Measurements from ENCODE around the gene BRPF1. TPM values are rescaled to one million over a fixed set of nuclear protein-coding genes. Genes with fewer than 3 reads are reported as not detected.
A peak's percentile ranks its signal among the peaks of the same experiment; 100 is the strongest.

BRPF1 gene
- total and polyA plus RNA-seq, 2 experiments from 2014 or later = 8.0 to 24.7 TPM

- no peaks in the 10 kb centered on the region for H3K36me3 ChIP-seq (ENCODE audit: insufficient read depth)
- no peaks in the 10 kb centered on the region for H3F3A ChIP-seq (replicated peaks; ENCODE audit: low read depth)
- H3K79me2 ChIP-seq (replicated peaks; ENCODE audit: insufficient read depth) = no peaks in the 10 kb centered on the region
- no peak overlapping the region for H3K4me3 ChIP-seq
- H3K9me2 ChIP-seq (ENCODE audit: insufficient read depth) = no peaks in the 10 kb centered on the region
- no peak for TF ChIP-seq EZH2phosphoT487 (IDR thresholded peaks at IDR 0.05; ENCODE audit: unreplicated experiment)
- peak; percentile 23 to 46; a peak in 3 of 4 replicates for TF ChIP-seq CTCF (conservative IDR thresholded peaks at IDR 0.05; ENCODE audit: low read depth in 2 of 2)
- H3K27ac ChIP-seq (ENCODE audit: low read depth) = no peak overlapping the region
- no peaks in the 10 kb centered on the region for H3K27me3 ChIP-seq (ENCODE audit: insufficient read depth)
- Mint-ChIP-seq H3K36me3 (ENCODE audit: low read depth) (no peaks in the 10 kb centered on the region), H3K4me1 (peaks cover 5% of the 10 kb centered on the region; the same call in 2 of the 3 replicates), H3K9me3 (no peaks in the 10 kb centered on the region), H3K27me3 (ENCODE audit: insufficient read depth, low read depth, poor library complexity) (peaks cover 3% of the 10 kb centered on the region), H3K27ac (no peak overlapping the region), H3K4me3 (no peak overlapping the region)
- ATAC-seq (peak; percentile 41), DNase-seq (ENCODE audit: low spot score) (peak; percentile 32)
- no peak overlapping the region for H3K4me2 ChIP-seq
- H2AFZ ChIP-seq = no peak overlapping the region
- H4K20me1 ChIP-seq (replicated peaks; ENCODE audit: insufficient read depth) = no peaks in the 10 kb centered on the region
- no peaks in the 10 kb centered on the region for H3K4me1 ChIP-seq (ENCODE audit: insufficient read depth)
Measured at GRCh38 chr3:9715764-9716437, 15.6 kb upstream of the BRPF1 start.

DNA sequence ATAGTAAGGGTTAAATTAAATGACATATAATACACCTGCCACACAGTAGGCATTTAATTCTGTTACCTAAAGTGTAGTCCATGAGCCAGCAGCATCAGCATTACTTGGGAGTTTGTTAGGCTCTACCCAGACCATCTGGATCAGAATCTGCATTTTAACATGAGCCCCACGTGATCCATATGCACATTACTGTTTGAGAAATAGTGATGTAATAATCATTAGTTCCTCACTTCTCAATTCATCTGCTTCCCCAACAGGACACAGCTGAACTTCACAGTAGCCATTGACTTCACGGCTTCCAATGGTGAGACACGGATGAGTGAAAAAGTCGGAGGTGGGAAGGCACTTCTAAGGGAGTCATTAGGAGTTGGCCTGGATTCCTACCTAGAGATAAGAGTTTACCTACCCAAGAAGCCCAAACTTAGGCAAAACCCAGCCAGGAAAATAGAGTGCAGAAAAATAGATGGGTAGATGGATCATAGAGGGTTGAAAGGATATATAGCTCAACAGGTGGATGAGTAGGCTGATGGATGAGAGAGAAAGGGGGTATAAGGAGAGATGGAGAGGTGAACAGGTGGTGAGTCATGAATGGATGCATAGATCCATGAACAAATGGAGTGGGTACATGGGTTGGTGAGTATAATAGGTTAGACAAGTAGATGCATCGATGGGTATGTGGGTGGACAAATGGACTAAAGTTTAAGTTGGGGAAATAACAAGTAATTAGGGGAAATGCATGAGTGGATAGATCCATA, 14.6 kb upstream of the BRPF1 start:
- Histone ChIP-seq H3K27ac (ENCODE audit: low read depth) (no peak overlapping the region), H2AFZ (no peak overlapping the region), H3K4me2 (no peak overlapping the region), H3K27me3 (ENCODE audit: insufficient read depth) (no peaks in the 10 kb centered on the region), H3K36me3 (ENCODE audit: insufficient read depth) (no peaks in the 10 kb centered on the region), H3K79me2 (replicated peaks; ENCODE audit: insufficient read depth) (no peaks in the 10 kb centered on the region), H4K20me1 (replicated peaks; ENCODE audit: insufficient read depth) (no peaks in the 10 kb centered on the region), H3K4me3 (no peak overlapping the region), H3K9me2 (ENCODE audit: insufficient read depth) (no peaks in the 10 kb centered on the region), H3F3A (replicated peaks; ENCODE audit: low read depth) (no peaks in the 10 kb centered on the region), H3K4me1 (ENCODE audit: insufficient read depth) (no peaks in the 10 kb centered on the region)
- Mint-ChIP-seq H3K9me3 (no peaks in the 10 kb centered on the region), H3K27ac (no peak overlapping the region), H3K4me3 (no peak overlapping the region), H3K27me3 (ENCODE audit: insufficient read depth, low read depth, poor library complexity) (peaks cover 3% of the 10 kb centered on the region), H3K4me1 (peaks cover 5% of the 10 kb centered on the region; the same call in 2 of the 3 replicates), H3K36me3 (ENCODE audit: low read depth) (no peaks in the 10 kb centered on the region)
- no peak for ATAC-seq
- no peak for DNase-seq (ENCODE audit: low spot score)
- TF ChIP-seq, protein P1, sequence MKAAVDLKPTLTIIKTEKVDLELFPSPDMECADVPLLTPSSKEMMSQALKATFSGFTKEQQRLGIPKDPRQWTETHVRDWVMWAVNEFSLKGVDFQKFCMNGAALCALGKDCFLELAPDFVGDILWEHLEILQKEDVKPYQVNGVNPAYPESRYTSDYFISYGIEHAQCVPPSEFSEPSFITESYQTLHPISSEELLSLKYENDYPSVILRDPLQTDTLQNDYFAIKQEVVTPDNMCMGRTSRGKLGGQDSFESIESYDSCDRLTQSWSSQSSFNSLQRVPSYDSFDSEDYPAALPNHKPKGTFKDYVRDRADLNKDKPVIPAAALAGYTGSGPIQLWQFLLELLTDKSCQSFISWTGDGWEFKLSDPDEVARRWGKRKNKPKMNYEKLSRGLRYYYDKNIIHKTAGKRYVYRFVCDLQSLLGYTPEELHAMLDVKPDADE (IDR thresholded peaks at IDR 0.05) = no peak
- no peak for TF ChIP-seq ZNF331 (CRISPR knock-in tag; IDR thresholded peaks at IDR 0.05; ENCODE audit: low read depth)
- no peak for TF ChIP-seq CREB1 (CRISPR knock-in tag; IDR thresholded peaks at IDR 0.05; ENCODE audit: low read depth)
- no peak for TF ChIP-seq ZNF114 (CRISPR knock-in tag; IDR thresholded peaks at IDR 0.05)
- no peak for TF ChIP-seq JUNB (IDR thresholded peaks at IDR 0.05; ENCODE audit: unreplicated experiment)
- no peak for TF ChIP-seq ZNF462 (CRISPR knock-in tag; IDR thresholded peaks at IDR 0.05)
- TF ChIP-seq POLR2AphosphoS5 (IDR thresholded peaks at IDR 0.05; ENCODE audit: low read depth) = no peak
